Measurements from ENCODE around the gene DBP.

DBP gene

GRCh38 chr19:48637449-48637947 is 319 bp upstream of the DBP start (continued):
- TF ChIP-seq GLIS2 (tag by site-specific recombination; IDR thresholded peaks at IDR 0.05) (peak; percentile 100), ZNF791 (tag by site-specific recombination; IDR thresholded peaks at IDR 0.05) (no peak), HIC1 (tag by site-specific recombination; IDR thresholded peaks at IDR 0.05) (peak; percentile 94), ZNF707 (tag by site-specific recombination; IDR thresholded peaks at IDR 0.05) (no peak), EGR2 (tag by site-specific recombination; IDR thresholded peaks at IDR 0.05; ENCODE audit: low read depth) (no peak), ZNF571 (tag by site-specific recombination; IDR thresholded peaks at IDR 0.05) (no peak), ZNF664 (tag by site-specific recombination; IDR thresholded peaks at IDR 0.05) (no peak), ZNF658 (tag by site-specific recombination; IDR thresholded peaks at IDR 0.05) (no peak), ZNF324 (tag by site-specific recombination; IDR thresholded peaks at IDR 0.05) (no peak), ZNF37A (tag by site-specific recombination; IDR thresholded peaks at IDR 0.05) (no peak), ZNF362 (tag by site-specific recombination; IDR thresholded peaks at IDR 0.05) (peak; percentile 1; the same call in 1 of the 2 replicates), PRDM2 (tag by site-specific recombination; IDR thresholded peaks at IDR 0.05; ENCODE audit: borderline replicate concordance) (no peak), PBX3 (CRISPR knock-in tag; IDR thresholded peaks at IDR 0.05) (no peak; the same call in 1 of the 2 replicates), ZNF19 (tag by site-specific recombination; IDR thresholded peaks at IDR 0.05; ENCODE audit: low read depth) (no peak), ZNF433 (tag by site-specific recombination; IDR thresholded peaks at IDR 0.05; ENCODE audit: low read depth) (no peak), ZNF670 (tag by site-specific recombination; IDR thresholded peaks at IDR 0.05; ENCODE audit: low read depth) (no peak), ZNF274 (IDR thresholded peaks at IDR 0.05; ENCODE audit: low read length) (no peak), ZNF274 (tag by site-specific recombination; IDR thresholded peaks at IDR 0.05; ENCODE audit: borderline replicate concordance) (no peak), FEZF1 (tag by site-specific recombination; IDR thresholded peaks at IDR 0.05) (no peak), ZNF341 (tag by site-specific recombination; IDR thresholded peaks at IDR 0.05; ENCODE audit: low read depth) (peak; percentile 97), SP2 (tag by site-specific recombination; IDR thresholded peaks at IDR 0.05) (peak; percentile 98), PRDM1 (tag by site-specific recombination; IDR thresholded peaks at IDR 0.05) (no peak), OSR2 (tag by site-specific recombination; IDR thresholded peaks at IDR 0.05) (no peak), ZFP69B (tag by site-specific recombination; IDR thresholded peaks at IDR 0.05) (peak; percentile 95; the same call in 1 of the 2 replicates), ZNF24 (tag by site-specific recombination; IDR thresholded peaks at IDR 0.05) (no peak), ZNF501 (tag by site-specific recombination; IDR thresholded peaks at IDR 0.05) (no peak), YY1 (tag by site-specific recombination; IDR thresholded peaks at IDR 0.05) (no peak), ZNF48 (tag by site-specific recombination; IDR thresholded peaks at IDR 0.05) (no peak)
